ENCODE results near the gene ARL5B.

The ARL5B gene

GRCh38 chr10:18659819-18660535 lies 746 bp downstream of the ARL5B start:
- DNase-seq: no peak

- DNase-seq: no peak
Measured at GRCh38 chr10:18660816-18661431, 1.7 kb downstream of the ARL5B start.

- no peak for DNase-seq
Measured at GRCh38 chr10:18664841-18665478, 5.7 kb downstream of the ARL5B start.

GRCh38 chr10:18665815-18666558 lies 6.8 kb downstream of the ARL5B start:
- DNase-seq: no peak

GRCh38 chr10:18666810-18667209 lies 7.6 kb downstream of the ARL5B start:
- no peak for DNase-seq

- DNase-seq: no peak
Measured at GRCh38 chr10:18668026-18668425, 8.8 kb downstream of the ARL5B start.

GRCh38 chr10:18675086-18675801 lies 16.0 kb downstream of the ARL5B start:
- DNase-seq: no peak

GRCh38 chr10:18680754-18681153 lies 21.5 kb downstream of the ARL5B start:
- DNase-seq: no peak

- DNase-seq: no peak
Measured at GRCh38 chr10:18681366-18681765, 22.1 kb downstream of the ARL5B start.

GRCh38 chr10:18681971-18682411 lies 22.8 kb downstream of the ARL5B start:
- DNase-seq: no peak

- no peak for DNase-seq
Measured at GRCh38 chr10:18683427-18683826, 24.2 kb downstream of the ARL5B start.

- DNase-seq: no peak
Measured at GRCh38 chr10:18684416-18684815, 25.2 kb downstream of the ARL5B start.

- no peak for DNase-seq
Measured at GRCh38 chr10:18684953-18685352, 25.7 kb downstream of the ARL5B start.

GRCh38 chr10:18685555-18685954 lies 26.3 kb downstream of the ARL5B start:
- DNase-seq: no peak

- no peak for DNase-seq
Measured at GRCh38 chr10:18687195-18687594, 28.0 kb downstream of the ARL5B start.

GRCh38 chr10:18687706-18688105 lies 28.5 kb downstream of the ARL5B start:
- DNase-seq: no peak

GRCh38 chr10:18689498-18689897 lies 30.3 kb downstream of the ARL5B start:
- no peak for DNase-seq

GRCh38 chr10:18690541-18690940 lies 31.3 kb downstream of the ARL5B start:
- DNase-seq: no peak

GRCh38 chr10:18699849-18700840 lies 40.9 kb downstream of the ARL5B start:
- DNase-seq: no peak

GRCh38 chr10:18703521-18703920 lies 44.3 kb downstream of the ARL5B start:
- no peak for DNase-seq

- DNase-seq: no peak
Measured at GRCh38 chr10:18710201-18710653, 51.0 kb downstream of the ARL5B start.
